K562 (cell line): Measurements from ENCODE around the gene GRK3. TPM values are rescaled to one million over a fixed set of nuclear protein-coding genes. Genes with fewer than 3 reads are reported as not detected.

Source experiments
- BRD4 ChIP-seq: fragments of 200-600 bp; sonication (generic); IDR thresholded peaks from 2 replicates; pipeline ENCODE4 v1.6.1; 2017; ENCODE audit warnings: inconsistent platforms
- CBFA2T3 ChIP-seq: fragments of 450-650 bp; IDR thresholded peaks from 2 replicates; pipeline ENCODE4 v1.6.1; 2017
- NFE2 ChIP-seq: IDR thresholded peaks from 2 replicates; pipeline ENCODE4 v1.6.1; 2014; ENCODE audit warnings: antibody characterized with exemption, low read depth
- ZNF165 ChIP-seq: fragments of 250-450 bp; sonication (Bioruptor Pico); IDR thresholded peaks from 2 replicates; pipeline ENCODE4 v1.4.0; 2020; ENCODE audit warnings: borderline replicate concordance
- ZNF551 ChIP-seq: fragments of 250-450 bp; sonication (Bioruptor Pico); IDR thresholded peaks from 2 replicates; pipeline ENCODE4 v1.5.0; 2021; ENCODE audit warnings: mild to moderate bottlenecking, moderate library complexity
- polyA plus RNA-seq, 8 experiments: library from polyadenylated mRNA; depleted of rRNA in 4 of 8; stranded (reverse) in 5 of 8; unstranded in 3 of 8; fragments of >200 nt; fragmentation: Nextera tagmentation in 2 of 8; fragmentation: Illumina TruSeq in 1 of 8; extraction: Ambion mirVana in 2 of 8; extraction: Trizol in 1 of 8; gene quantifications; 2 replicates each; pipeline versions ENCODE4 v1.2.1 to v1.2.3, GENCODE V29; 2011 to 2014; ENCODE audit warnings: inconsistent platforms in 1 of 8, missing spikeins in 1 of 8
- total RNA-seq, 7 experiments: library from RNA; depleted of rRNA in 6 of 7; stranded (reverse); fragments of >200 nt in 6 of 7; fragmentation: Illumina TruSeq in 2 of 7; extraction: Trizol in 2 of 7; gene quantifications; 2 replicates each; pipeline versions ENCODE4 v1.2.1 to v1.2.3, GENCODE V29; 2011 to 2021; ENCODE audit warnings: low replicate concordance in 1 of 7
- TF ChIP-seq, protein P1 (sequence below): fragments of 250-450 bp; sonication (Bioruptor Pico); IDR thresholded peaks from 2 replicates; pipeline ENCODE4 v1.4.0; 2020; ENCODE audit warnings: mild to moderate bottlenecking
- TF ChIP-seq, protein P2 (sequence below): IDR thresholded peaks from 2 replicates; pipeline ENCODE4 v1.6.1; 2011; ENCODE audit not compliant: insufficient read length; ENCODE audit errors: extremely low read depth
- TF ChIP-seq, protein P3 (sequence below), 2 experiments: fragments of 450-650 bp in 1 of 2; sonication (generic) in 1 of 2; formaldehyde crosslinking in 1 of 2; IDR thresholded peaks in 1 of 2; conservative IDR thresholded peaks in 1 of 2; 2 replicates each; pipeline versions ENCODE4 v1.6.1 to v1.8.1; 2016 to 2023; ENCODE audit warnings: mild to moderate bottlenecking in 2 of 2, moderate library complexity in 2 of 2, inconsistent platforms in 1 of 2, missing genetic modification reagents in 1 of 2
- TF ChIP-seq, protein P4 (sequence below): fragments of 450-650 bp; IDR thresholded peaks from 2 replicates; pipeline ENCODE4 v1.6.1; 2016; ENCODE audit warnings: mild to moderate bottlenecking, moderate library complexity
- TF ChIP-seq, protein P5 (sequence below): conservative IDR thresholded peaks from 2 replicates; pipeline ENCODE4 v1.6.1; 2011; ENCODE audit warnings: low read depth, mild to moderate bottlenecking, low read length; ENCODE audit not compliant: control insufficient read depth

GRK3 gene
- total and polyA plus RNA-seq, 9 of the 15 experiments (the other 6 are each of a cell fraction or from before 2014, with no cell fraction given) = 1.4 to 7.6 (median 3.6) TPM

DNA sequence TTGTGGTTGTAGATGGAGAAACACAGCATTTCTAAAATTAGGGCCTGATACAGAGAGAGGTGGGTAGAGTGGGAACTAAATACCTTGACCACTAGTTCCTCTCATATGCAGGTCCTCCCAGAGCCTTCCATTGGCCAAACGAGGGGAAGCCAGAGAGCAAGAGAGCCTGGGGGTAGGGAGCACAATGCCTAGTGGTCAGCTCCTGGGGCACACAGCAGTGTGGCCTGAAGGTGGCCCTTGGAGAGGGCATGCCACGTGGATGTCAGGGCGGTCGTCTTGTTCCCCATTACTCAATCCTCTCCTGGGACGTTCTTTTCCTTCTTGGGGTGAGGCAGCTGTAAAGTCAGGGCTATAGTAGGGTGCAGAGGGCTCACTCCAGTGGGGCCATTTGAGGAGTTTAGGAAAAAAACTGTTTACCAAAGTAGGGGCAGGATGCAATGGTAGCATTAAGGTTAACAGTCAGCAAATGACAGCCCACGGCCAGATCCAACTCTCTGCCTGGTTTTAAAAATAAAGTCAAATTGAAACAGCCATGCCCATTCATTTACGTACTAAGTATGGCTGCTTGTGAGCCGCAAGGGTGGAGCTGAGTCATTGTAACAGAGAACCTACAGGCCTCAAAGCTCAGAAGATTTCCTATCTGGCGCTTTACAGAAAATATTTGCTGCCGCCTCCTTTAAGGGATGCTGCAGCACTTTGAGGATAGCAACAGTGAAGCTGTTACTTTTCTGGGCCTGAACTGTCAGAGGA is 185.1 kb downstream of the GRK3 start (continued):
- TF ChIP-seq, protein P1, sequence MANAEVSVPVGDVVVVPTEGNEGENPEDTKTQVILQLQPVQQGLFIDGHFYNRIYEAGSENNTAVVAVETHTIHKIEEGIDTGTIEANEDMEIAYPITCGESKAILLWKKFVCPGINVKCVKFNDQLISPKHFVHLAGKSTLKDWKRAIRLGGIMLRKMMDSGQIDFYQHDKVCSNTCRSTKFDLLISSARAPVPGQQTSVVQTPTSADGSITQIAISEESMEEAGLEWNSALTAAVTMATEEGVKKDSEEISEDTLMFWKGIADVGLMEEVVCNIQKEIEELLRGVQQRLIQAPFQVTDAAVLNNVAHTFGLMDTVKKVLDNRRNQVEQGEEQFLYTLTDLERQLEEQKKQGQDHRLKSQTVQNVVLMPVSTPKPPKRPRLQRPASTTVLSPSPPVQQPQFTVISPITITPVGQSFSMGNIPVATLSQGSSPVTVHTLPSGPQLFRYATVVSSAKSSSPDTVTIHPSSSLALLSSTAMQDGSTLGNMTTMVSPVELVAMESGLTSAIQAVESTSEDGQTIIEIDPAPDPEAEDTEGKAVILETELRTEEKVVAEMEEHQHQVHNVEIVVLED (CRISPR knock-in tag) = no peak
- TF ChIP-seq, protein P2, sequence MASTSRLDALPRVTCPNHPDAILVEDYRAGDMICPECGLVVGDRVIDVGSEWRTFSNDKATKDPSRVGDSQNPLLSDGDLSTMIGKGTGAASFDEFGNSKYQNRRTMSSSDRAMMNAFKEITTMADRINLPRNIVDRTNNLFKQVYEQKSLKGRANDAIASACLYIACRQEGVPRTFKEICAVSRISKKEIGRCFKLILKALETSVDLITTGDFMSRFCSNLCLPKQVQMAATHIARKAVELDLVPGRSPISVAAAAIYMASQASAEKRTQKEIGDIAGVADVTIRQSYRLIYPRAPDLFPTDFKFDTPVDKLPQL = no peak
- TF ChIP-seq ZNF551 (CRISPR knock-in tag) = no peak
- TF ChIP-seq NFE2 = peak; percentile 85
- TF ChIP-seq, protein P3, sequence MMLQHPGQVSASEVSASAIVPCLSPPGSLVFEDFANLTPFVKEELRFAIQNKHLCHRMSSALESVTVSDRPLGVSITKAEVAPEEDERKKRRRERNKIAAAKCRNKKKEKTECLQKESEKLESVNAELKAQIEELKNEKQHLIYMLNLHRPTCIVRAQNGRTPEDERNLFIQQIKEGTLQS (IDR thresholded peaks at IDR 0.05) = 0 out of 2 replicates have a peak, but pooled peaks have one; percentile 17
- TF ChIP-seq, protein P3 (CRISPR knock-in tag; conservative IDR thresholded peaks at IDR 0.05) = no peak
- TF ChIP-seq, protein P4, sequence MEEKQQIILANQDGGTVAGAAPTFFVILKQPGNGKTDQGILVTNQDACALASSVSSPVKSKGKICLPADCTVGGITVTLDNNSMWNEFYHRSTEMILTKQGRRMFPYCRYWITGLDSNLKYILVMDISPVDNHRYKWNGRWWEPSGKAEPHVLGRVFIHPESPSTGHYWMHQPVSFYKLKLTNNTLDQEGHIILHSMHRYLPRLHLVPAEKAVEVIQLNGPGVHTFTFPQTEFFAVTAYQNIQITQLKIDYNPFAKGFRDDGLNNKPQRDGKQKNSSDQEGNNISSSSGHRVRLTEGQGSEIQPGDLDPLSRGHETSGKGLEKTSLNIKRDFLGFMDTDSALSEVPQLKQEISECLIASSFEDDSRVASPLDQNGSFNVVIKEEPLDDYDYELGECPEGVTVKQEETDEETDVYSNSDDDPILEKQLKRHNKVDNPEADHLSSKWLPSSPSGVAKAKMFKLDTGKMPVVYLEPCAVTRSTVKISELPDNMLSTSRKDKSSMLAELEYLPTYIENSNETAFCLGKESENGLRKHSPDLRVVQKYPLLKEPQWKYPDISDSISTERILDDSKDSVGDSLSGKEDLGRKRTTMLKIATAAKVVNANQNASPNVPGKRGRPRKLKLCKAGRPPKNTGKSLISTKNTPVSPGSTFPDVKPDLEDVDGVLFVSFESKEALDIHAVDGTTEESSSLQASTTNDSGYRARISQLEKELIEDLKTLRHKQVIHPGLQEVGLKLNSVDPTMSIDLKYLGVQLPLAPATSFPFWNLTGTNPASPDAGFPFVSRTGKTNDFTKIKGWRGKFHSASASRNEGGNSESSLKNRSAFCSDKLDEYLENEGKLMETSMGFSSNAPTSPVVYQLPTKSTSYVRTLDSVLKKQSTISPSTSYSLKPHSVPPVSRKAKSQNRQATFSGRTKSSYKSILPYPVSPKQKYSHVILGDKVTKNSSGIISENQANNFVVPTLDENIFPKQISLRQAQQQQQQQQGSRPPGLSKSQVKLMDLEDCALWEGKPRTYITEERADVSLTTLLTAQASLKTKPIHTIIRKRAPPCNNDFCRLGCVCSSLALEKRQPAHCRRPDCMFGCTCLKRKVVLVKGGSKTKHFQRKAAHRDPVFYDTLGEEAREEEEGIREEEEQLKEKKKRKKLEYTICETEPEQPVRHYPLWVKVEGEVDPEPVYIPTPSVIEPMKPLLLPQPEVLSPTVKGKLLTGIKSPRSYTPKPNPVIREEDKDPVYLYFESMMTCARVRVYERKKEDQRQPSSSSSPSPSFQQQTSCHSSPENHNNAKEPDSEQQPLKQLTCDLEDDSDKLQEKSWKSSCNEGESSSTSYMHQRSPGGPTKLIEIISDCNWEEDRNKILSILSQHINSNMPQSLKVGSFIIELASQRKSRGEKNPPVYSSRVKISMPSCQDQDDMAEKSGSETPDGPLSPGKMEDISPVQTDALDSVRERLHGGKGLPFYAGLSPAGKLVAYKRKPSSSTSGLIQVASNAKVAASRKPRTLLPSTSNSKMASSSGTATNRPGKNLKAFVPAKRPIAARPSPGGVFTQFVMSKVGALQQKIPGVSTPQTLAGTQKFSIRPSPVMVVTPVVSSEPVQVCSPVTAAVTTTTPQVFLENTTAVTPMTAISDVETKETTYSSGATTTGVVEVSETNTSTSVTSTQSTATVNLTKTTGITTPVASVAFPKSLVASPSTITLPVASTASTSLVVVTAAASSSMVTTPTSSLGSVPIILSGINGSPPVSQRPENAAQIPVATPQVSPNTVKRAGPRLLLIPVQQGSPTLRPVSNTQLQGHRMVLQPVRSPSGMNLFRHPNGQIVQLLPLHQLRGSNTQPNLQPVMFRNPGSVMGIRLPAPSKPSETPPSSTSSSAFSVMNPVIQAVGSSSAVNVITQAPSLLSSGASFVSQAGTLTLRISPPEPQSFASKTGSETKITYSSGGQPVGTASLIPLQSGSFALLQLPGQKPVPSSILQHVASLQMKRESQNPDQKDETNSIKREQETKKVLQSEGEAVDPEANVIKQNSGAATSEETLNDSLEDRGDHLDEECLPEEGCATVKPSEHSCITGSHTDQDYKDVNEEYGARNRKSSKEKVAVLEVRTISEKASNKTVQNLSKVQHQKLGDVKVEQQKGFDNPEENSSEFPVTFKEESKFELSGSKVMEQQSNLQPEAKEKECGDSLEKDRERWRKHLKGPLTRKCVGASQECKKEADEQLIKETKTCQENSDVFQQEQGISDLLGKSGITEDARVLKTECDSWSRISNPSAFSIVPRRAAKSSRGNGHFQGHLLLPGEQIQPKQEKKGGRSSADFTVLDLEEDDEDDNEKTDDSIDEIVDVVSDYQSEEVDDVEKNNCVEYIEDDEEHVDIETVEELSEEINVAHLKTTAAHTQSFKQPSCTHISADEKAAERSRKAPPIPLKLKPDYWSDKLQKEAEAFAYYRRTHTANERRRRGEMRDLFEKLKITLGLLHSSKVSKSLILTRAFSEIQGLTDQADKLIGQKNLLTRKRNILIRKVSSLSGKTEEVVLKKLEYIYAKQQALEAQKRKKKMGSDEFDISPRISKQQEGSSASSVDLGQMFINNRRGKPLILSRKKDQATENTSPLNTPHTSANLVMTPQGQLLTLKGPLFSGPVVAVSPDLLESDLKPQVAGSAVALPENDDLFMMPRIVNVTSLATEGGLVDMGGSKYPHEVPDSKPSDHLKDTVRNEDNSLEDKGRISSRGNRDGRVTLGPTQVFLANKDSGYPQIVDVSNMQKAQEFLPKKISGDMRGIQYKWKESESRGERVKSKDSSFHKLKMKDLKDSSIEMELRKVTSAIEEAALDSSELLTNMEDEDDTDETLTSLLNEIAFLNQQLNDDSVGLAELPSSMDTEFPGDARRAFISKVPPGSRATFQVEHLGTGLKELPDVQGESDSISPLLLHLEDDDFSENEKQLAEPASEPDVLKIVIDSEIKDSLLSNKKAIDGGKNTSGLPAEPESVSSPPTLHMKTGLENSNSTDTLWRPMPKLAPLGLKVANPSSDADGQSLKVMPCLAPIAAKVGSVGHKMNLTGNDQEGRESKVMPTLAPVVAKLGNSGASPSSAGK = peak; percentile 26; the same call in 1 of the 2 replicates
- TF ChIP-seq CBFA2T3 = peak; percentile 41
- TF ChIP-seq BRD4 = no peak
- TF ChIP-seq ZNF165 (CRISPR knock-in tag) = no peak
- TF ChIP-seq, protein P5, sequence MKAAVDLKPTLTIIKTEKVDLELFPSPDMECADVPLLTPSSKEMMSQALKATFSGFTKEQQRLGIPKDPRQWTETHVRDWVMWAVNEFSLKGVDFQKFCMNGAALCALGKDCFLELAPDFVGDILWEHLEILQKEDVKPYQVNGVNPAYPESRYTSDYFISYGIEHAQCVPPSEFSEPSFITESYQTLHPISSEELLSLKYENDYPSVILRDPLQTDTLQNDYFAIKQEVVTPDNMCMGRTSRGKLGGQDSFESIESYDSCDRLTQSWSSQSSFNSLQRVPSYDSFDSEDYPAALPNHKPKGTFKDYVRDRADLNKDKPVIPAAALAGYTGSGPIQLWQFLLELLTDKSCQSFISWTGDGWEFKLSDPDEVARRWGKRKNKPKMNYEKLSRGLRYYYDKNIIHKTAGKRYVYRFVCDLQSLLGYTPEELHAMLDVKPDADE = no peak
